ENCODE measurements around the gene CREB5.

Gene CREB5

DNA sequence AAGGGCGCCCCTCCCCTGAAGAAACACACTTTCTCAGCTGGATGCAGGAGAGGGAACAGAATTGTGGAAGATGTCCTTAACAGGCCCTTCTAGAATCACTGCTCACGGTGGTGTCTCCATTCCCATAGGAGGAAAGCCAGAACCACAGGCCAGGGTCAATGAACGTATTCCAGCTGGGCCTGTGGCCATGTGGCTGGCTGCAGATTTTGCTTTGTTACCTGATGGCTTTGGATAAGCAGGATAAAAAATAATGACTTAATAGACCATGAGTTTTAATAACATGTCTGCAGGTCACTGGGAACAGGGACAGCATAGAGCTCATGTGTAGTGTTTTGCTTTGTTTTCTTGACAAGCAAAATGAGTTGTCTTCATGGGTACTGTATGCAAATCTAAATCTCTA lies 335.5 kb downstream of the CREB5 start:
- DNase-seq (ENCODE audit: extremely low read depth, low read depth), result no peak
- TF ChIP-seq, protein P1, sequence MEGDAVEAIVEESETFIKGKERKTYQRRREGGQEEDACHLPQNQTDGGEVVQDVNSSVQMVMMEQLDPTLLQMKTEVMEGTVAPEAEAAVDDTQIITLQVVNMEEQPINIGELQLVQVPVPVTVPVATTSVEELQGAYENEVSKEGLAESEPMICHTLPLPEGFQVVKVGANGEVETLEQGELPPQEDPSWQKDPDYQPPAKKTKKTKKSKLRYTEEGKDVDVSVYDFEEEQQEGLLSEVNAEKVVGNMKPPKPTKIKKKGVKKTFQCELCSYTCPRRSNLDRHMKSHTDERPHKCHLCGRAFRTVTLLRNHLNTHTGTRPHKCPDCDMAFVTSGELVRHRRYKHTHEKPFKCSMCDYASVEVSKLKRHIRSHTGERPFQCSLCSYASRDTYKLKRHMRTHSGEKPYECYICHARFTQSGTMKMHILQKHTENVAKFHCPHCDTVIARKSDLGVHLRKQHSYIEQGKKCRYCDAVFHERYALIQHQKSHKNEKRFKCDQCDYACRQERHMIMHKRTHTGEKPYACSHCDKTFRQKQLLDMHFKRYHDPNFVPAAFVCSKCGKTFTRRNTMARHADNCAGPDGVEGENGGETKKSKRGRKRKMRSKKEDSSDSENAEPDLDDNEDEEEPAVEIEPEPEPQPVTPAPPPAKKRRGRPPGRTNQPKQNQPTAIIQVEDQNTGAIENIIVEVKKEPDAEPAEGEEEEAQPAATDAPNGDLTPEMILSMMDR (IDR thresholded peaks at IDR 0.05; ENCODE audit: low read depth, low read length), result no peak

DNA sequence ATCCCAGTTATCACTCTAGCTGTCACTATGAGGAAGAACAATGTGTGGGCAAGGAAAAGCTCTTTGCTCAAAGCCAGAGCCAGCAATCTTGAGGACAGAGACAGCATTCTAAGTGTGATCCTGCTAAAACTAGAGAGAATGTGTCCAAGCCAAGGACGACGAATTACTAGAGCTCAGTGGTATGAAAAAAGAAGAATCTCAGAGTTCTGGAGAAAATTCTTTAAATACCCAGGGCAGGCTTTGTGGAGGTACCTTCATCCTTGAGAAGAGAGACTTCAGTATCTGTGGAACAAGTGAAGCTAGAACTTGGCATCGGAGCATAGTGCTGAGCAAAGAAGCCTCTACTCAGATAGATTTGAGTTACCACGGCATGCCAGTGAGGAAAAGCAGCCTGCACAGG lies 336.0 kb downstream of the CREB5 start:
- DNase-seq (ENCODE audit: extremely low read depth, low read depth), result no peak
- TF ChIP-seq, protein P1 (IDR thresholded peaks at IDR 0.05; ENCODE audit: low read depth, low read length), result no peak

DNA sequence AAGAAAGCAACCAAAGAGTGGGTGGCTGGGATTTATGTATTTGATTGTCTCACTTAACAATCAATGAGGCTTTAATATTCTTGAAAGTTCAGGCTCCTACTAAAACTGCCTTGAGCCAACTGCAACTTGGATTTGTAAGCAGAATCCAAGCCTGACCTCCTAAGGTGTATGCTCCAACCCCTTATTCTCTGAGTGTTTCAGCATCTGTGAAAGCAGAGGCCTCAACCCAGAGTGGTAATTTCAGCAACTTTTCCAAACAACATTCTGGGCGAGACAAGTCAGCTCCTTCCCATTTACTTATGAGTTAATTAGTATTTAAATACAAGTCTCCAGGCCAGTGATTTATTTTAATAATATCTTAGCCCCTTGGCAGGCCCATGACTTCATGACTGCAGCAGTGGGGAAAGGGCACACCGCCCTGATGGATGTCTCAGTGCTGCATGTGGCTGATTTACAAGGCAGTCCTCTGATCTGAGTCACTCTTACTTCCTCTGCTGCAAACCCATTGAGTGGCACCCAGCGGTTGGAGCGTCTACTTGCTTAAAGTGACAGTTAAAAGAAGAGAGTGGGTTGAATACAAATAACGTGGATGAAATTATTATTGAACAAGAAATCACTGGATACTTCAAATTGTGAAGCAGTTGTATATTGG lies 336.7 kb downstream of the CREB5 start:
- TF ChIP-seq, protein P1 (IDR thresholded peaks at IDR 0.05; ENCODE audit: low read depth, low read length), result no peak
- no peak for DNase-seq (ENCODE audit: extremely low read depth, low read depth)

DNA sequence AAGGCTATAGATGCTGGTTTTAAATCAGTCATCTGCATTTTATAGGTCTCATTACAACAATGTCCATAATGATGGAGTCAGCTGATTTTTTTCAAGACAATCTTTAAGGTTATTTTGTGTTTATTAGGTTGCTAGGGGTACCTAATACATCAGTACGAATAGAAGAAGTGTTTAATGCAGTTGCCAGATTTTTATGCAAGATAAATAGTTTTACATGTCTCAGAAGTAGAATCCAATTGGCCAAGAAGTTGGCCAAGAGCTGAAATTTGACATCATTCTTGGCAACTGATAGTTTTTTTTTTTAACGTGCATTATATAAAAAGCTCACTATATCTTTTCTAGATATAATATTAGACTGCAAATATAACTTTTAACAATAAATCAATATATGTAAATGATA lies 337.3 kb downstream of the CREB5 start:
- no peak for DNase-seq (ENCODE audit: extremely low read depth, low read depth)
- TF ChIP-seq, protein P1 (IDR thresholded peaks at IDR 0.05; ENCODE audit: low read depth, low read length), result no peak

DNA sequence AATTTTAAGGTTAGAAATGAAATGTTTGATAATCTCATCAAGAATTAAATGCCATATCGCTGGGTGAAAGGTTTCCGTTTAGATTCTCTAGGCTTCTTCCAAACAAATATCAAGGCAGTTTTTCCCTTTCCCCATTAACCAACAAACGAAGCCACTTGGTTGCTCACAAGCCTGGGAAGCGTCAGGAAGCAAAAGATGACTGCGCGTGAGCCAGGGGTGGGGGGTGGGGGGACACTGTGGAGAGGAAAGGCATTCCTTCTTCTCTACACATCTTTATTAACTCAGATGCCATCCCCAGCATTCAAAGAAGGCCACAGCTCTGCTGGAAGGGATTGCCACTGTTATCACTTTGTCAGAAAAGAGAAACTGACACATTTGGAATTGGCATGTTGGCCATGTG lies 338.7 kb downstream of the CREB5 start:
- TF ChIP-seq, protein P1 (IDR thresholded peaks at IDR 0.05; ENCODE audit: low read depth, low read length), result no peak
- DNase-seq (ENCODE audit: extremely low read depth, low read depth), result no peak

DNA sequence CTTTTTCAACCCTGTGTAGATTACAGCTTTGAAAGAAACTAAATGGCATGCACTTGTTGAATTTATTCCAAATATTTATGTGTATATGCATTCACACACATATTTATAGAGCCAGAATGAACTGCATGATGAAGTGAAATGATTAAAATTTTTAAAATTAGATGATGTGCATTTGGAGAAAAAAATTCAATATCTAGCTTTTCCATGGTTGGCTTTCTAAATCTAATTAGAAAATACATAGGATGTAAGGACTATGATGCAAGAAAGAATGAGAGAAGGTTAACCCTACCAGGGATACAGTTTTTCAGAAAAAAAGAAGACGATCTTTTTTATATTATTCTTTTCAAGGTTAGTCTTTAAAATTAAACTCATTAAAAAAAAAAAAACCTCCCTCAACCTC lies 341.3 kb downstream of the CREB5 start:
- DNase-seq (ENCODE audit: extremely low read depth, low read depth), result no peak
- TF ChIP-seq, protein P1 (IDR thresholded peaks at IDR 0.05; ENCODE audit: low read depth, low read length), result no peak

DNA sequence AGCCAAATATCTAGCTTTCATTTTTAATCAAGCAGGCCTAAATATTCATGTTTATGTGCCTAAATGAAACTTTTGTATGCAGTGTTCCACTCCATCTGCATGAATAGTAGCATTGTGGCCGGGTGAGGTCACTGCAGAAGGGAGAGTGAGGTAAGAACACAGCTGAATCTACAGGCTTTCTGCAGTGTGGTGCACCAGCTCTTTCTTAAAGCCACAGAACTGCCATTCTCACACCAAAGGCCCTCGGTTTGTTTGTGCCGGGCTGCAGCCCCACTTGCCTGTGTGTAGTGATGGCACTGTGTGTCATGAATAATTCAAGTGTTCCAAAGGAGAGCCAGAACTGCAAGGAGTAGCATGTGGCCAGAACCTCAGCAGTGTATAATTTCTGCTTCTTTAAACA lies 341.7 kb downstream of the CREB5 start:
- TF ChIP-seq, protein P1 (IDR thresholded peaks at IDR 0.05; ENCODE audit: low read depth, low read length), result no peak; the same call in 1 of the 2 replicates

More for the DNA sequence above, 341.7 kb downstream of the CREB5 start:
- DNase-seq (ENCODE audit: extremely low read depth, low read depth), result no peak

All from AG09319 (cell line).